PC-9 (cell line): ENCODE results near the gene BCL2A1. TPM values are rescaled to one million over a fixed set of nuclear protein-coding genes. Genes with fewer than 3 reads are reported as not detected.

ENCODE experiments used
- BruUV-seq: library from RNA; stranded (reverse); fragments of 400-500 nt; replicated peaks from 2 replicates; lab custom pipeline; 2021; lab: Mats Ljungman, UMichigan
- CTCF ChIA-PET: fragments of 300-600 bp; sonication (Branson Sonifier 250); formaldehyde crosslinking; loops from one replicate; lab custom pipeline; 2022; ENCODE audit warnings: antibody characterized with exemption; lab: Charles Lee
- POLR2A ChIA-PET: fragments of 300-600 bp; sonication (Branson Sonifier 250); formaldehyde crosslinking; loops from one replicate; lab custom pipeline; 2022; ENCODE audit warnings: antibody characterized with exemption; ENCODE audit not compliant: unreplicated experiment; lab: Charles Lee
- DNase-seq, 2 experiments: peaks; one replicate each; pipeline versions ENCODE4 v3.0.0 to v3.0.0-alpha.2; 2015 to 2022; ENCODE audit warnings: mixed read lengths in 1 of 2
- H2AFZ ChIP-seq: fragments of 200-600 bp; sonication (generic); 2 replicates; pipeline ENCODE4 v1.8.1; 2017; ENCODE audit warnings: antibody characterized with exemption
- H3F3A ChIP-seq: fragments of 200-600 bp; sonication (generic); 2 replicates; pipeline ENCODE4 v1.8.1; 2017; ENCODE audit warnings: antibody characterized with exemption, mild to moderate bottlenecking, low read depth; ENCODE audit not compliant: insufficient read depth
- H3K27ac ChIP-seq: fragments of 200-600 bp; sonication (generic); 2 replicates; pipeline ENCODE4 v1.6.1; 2016; ENCODE audit warnings: mixed run types
- H3K27me3 ChIP-seq: fragments of 200-600 bp; sonication (generic); 2 replicates; pipeline ENCODE4 v1.6.1; 2016; ENCODE audit warnings: low read depth, mixed run types; ENCODE audit not compliant: insufficient read depth
- H3K36me3 ChIP-seq: fragments of 200-600 bp; sonication (generic); 2 replicates; pipeline ENCODE4 v1.6.1; 2016; ENCODE audit warnings: low read depth, mixed run types
- H3K4me1 ChIP-seq: fragments of 200-600 bp; sonication (generic); replicated peaks from 2 replicates; pipeline ENCODE4 v1.6.1; 2016; ENCODE audit warnings: mixed run types; ENCODE audit not compliant: insufficient read depth
- H3K4me2 ChIP-seq: fragments of 200-600 bp; sonication (generic); 2 replicates; pipeline ENCODE4 v1.6.1; 2017; ENCODE audit warnings: mixed run types
- H3K4me3 ChIP-seq: fragments of 200-600 bp; sonication (generic); 2 replicates; pipeline ENCODE4 v1.6.1; 2016; ENCODE audit warnings: mixed run types
- H3K79me2 ChIP-seq: fragments of 200-600 bp; sonication (generic); 2 replicates; pipeline ENCODE4 v1.6.1; 2017; ENCODE audit warnings: low read depth, mixed run types
- H3K9me2 ChIP-seq: fragments of 200-600 bp; sonication (generic); 2 replicates; pipeline ENCODE4 v1.8.1; 2017; ENCODE audit warnings: mild to moderate bottlenecking; ENCODE audit not compliant: insufficient read depth
- H3K9me3 ChIP-seq: fragments of 200-600 bp; sonication (generic); 2 replicates; pipeline ENCODE4 v1.8.1; 2016; ENCODE audit warnings: low read depth; ENCODE audit not compliant: insufficient read depth
- H4K20me1 ChIP-seq: fragments of 200-600 bp; sonication (generic); 2 replicates; pipeline ENCODE4 v1.8.1; 2017; ENCODE audit not compliant: insufficient read depth
- EZH2 ChIP-seq: fragments of 200-600 bp; sonication (generic); IDR thresholded peaks from 2 replicates; pipeline ENCODE4 v1.8.0; 2017; ENCODE audit warnings: antibody characterized with exemption, low read depth
- intact Hi-C: fragments of 100-400 bp; cut with micrococcal nuclease; formaldehyde crosslinking; loops from one replicate; pipeline ENCODE4 v1.10.0; 2022; ENCODE audit not compliant: unreplicated experiment
- total RNA-seq: library from RNA; stranded (reverse); gene quantifications from 2 replicates; pipeline ENCODE4 v1.2.3, GENCODE V29; 2021
- TF ChIP-seq, protein P1 (sequence below): fragments of 200-600 bp; sonication (generic); conservative IDR thresholded peaks from 2 replicates; pipeline ENCODE4 v1.6.1; 2017; ENCODE audit warnings: mixed run types, antibody characterized with exemption, mild to moderate bottlenecking, moderate library complexity

BCL2A1 gene
- total RNA-seq, 1 experiment from 2014 or later = not detected

DNA sequence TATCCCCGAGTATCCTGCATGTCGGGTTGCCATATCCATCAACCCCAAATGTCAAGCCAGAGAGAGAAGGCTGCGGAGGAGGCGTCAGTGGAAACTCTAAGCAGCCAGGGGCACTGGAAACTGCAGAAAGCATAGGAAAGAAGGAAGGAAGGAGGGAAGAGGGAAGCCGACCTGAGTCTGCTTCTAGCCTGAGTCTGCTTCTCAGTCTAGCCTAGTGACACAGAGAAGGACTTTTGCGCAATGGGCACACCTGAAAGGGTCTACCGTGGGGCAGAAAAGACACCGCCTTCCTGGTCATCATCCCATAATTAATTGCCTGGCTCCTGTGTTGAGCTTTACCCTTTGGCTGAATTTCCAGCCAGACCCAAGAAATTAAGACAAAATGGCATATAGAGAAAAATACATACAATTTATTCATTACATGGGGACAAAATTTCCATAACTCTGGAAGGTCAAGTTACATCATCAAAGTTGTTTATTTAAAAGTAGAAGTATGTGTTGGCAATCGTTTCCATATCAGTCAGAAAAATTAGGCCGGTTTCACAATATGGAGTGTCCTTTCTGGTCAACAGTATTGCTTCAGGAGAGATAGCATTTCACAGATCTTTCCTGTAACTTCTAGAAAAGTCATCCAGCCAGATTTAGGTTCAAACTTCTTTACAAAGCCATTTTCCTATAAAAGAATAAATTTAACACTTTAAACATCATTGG lies 10.3 kb downstream of the BCL2A1 start:
- Histone ChIP-seq H3K36me3 (no peaks in the 10 kb centered on the region), H3F3A (no peaks in the 10 kb centered on the region), H3K9me3 (no peaks in the 10 kb centered on the region), H2AFZ (no peak overlapping the region), H3K4me2 (no peak overlapping the region), H4K20me1 (no peaks in the 10 kb centered on the region), H3K4me3 (no peak overlapping the region), H3K27ac (no peak overlapping the region), H3K4me1 (no peaks in the 10 kb centered on the region), H3K79me2 (no peaks in the 10 kb centered on the region), H3K9me2 (no peaks in the 10 kb centered on the region), H3K27me3 (no peaks in the 10 kb centered on the region)
- no TSS peak for BruUV-seq
- DNase-seq = no peak
- intact Hi-C loops = no loop called here
- CTCF ChIA-PET = no interaction called here
- POLR2A ChIA-PET = no interaction called here
- TF ChIP-seq, protein P1, sequence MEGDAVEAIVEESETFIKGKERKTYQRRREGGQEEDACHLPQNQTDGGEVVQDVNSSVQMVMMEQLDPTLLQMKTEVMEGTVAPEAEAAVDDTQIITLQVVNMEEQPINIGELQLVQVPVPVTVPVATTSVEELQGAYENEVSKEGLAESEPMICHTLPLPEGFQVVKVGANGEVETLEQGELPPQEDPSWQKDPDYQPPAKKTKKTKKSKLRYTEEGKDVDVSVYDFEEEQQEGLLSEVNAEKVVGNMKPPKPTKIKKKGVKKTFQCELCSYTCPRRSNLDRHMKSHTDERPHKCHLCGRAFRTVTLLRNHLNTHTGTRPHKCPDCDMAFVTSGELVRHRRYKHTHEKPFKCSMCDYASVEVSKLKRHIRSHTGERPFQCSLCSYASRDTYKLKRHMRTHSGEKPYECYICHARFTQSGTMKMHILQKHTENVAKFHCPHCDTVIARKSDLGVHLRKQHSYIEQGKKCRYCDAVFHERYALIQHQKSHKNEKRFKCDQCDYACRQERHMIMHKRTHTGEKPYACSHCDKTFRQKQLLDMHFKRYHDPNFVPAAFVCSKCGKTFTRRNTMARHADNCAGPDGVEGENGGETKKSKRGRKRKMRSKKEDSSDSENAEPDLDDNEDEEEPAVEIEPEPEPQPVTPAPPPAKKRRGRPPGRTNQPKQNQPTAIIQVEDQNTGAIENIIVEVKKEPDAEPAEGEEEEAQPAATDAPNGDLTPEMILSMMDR = no peak
- TF ChIP-seq EZH2 = no peak

DNA sequence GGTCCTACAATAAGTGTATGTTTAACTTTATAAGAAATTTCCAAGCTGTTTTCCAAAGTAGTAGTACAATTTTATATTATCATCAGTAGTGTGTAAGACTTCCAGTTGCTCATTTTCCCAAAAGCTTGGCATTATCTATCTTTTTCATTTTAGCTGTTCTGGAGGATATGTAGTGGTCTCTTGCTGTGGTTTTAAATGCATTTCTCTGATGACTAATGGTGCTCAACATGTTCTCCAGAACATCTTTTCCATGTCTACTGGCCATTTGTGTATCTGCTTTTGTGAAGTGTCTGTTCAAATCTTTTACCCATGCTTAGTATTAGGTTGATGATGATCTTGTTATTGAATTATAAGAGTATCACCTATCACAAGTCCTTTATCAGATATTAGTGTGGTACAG lies 13.3 kb downstream of the BCL2A1 start:
- Histone ChIP-seq H3K4me2 (no peak overlapping the region), H3K36me3 (no peaks in the 10 kb centered on the region), H3K9me2 (no peaks in the 10 kb centered on the region), H3K4me1 (no peaks in the 10 kb centered on the region), H3K4me3 (no peak overlapping the region), H3F3A (no peaks in the 10 kb centered on the region), H4K20me1 (no peaks in the 10 kb centered on the region), H3K9me3 (no peaks in the 10 kb centered on the region), H3K79me2 (no peaks in the 10 kb centered on the region), H3K27ac (no peak overlapping the region), H3K27me3 (no peaks in the 10 kb centered on the region), H2AFZ (no peak overlapping the region)
- intact Hi-C loops = no loop called here
- no peak for TF ChIP-seq EZH2
- TF ChIP-seq, protein P1 = no peak
- POLR2A ChIA-PET = no interaction called here
- BruUV-seq = no TSS peak
- CTCF ChIA-PET = no interaction called here
- no peak for DNase-seq

DNA sequence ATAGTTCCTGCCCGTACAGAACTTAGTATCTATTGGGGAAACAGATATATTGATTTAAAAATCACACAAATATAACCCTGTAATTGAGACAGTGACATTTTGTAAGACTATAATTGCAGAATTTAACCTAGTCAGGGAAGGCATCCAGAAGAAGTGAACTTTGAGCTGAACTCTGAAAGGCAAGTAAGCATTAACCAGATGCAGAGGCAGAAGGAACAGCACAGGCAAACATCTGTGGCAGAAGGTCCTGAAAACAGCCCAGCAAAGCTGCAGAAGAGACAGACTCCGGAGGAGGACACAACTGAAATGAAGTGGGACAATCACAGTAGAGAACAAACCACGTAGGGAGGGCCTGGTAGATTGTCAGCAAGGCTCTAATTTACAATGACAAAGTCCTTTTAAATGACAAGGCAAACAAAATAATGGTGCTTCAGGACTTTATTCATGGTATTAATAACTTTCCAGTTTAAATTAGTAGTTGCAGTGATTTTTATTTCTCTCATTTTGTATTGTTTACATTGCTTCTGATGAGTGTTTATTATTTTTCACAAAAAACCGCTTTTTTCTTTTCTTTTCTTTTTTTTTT lies 14.5 kb downstream of the BCL2A1 start:
- CTCF ChIA-PET = no interaction called here
- POLR2A ChIA-PET = no interaction called here

More for the DNA sequence above, 14.5 kb downstream of the BCL2A1 start:
- no peak overlapping the region for H3K27ac ChIP-seq
- no peak for DNase-seq
- H2AFZ ChIP-seq = 0 out of 2 replicates have a peak overlapping the region, but pooled peaks have one; percentile 52
- no peak overlapping the region for H3K4me3 ChIP-seq
- H3K4me1 ChIP-seq = no peaks in the 10 kb centered on the region
- H3F3A ChIP-seq = no peaks in the 10 kb centered on the region
- H4K20me1 ChIP-seq = no peaks in the 10 kb centered on the region
- BruUV-seq = no TSS peak
- no peak for TF ChIP-seq EZH2
- TF ChIP-seq, protein P1 = no peak
- no peaks in the 10 kb centered on the region for H3K27me3 ChIP-seq
- H3K79me2 ChIP-seq = no peaks in the 10 kb centered on the region
- no peaks in the 10 kb centered on the region for H3K9me3 ChIP-seq
- no peak overlapping the region for H3K4me2 ChIP-seq
- intact Hi-C loops = no loop called here
- no peaks in the 10 kb centered on the region for H3K9me2 ChIP-seq
- no peaks in the 10 kb centered on the region for H3K36me3 ChIP-seq
